ENCODE data around the gene MPIG6B.

The MPIG6B gene

GRCh38 chr6:31720196-31720770 is 2.9 kb upstream of the MPIG6B start:
- Histone ChIP-seq H3K4me3 (ENCODE audit: low read depth in 1 of 2, low read length in 2 of 2) (no peak overlapping the region), H3K4me1 (ENCODE audit: control insufficient read depth in 1 of 2, insufficient read depth in 2 of 2, low read length in 2 of 2) (peaks cover 11 to 23% of the 10 kb centered on the region in 2 donors), H3K9me3 (ENCODE audit: control insufficient read depth in 1 of 2, low read length in 2 of 2) (no peaks in the 10 kb centered on the region), H3K9ac (ENCODE audit: low read depth in 1 of 2, low read length in 2 of 2) (no peak overlapping the region), H3K27ac (ENCODE audit: low read depth, low read length) (no peak overlapping the region), H3K36me3 (ENCODE audit: control insufficient read depth in 1 of 2, insufficient read depth in 2 of 2, low read length in 2 of 2) (no peaks in the 10 kb centered on the region), H3K27me3 (ENCODE audit: control insufficient read depth in 1 of 2, insufficient read depth in 2 of 2, low read length in 2 of 2) (no peaks in the 10 kb centered on the region)

GRCh38 chr6:31721351-31722020 is 1.7 kb upstream of the MPIG6B start, which contains the start of gene LY6G6C:
LY6G6C (minus strand) TSS chr6:31721746; CDS start chr6:31721679, 67 bp downstream.
- Histone ChIP-seq H3K9me3 (ENCODE audit: control insufficient read depth in 1 of 2, low read length in 2 of 2) (no peaks in the 10 kb centered on the region), H3K36me3 (ENCODE audit: control insufficient read depth in 1 of 2, insufficient read depth in 2 of 2, low read length in 2 of 2) (peaks cover 0 to 9% of the 10 kb centered on the region in 2 donors), H3K4me1 (ENCODE audit: control insufficient read depth in 1 of 2, insufficient read depth in 2 of 2, low read length in 2 of 2) (peaks cover 16 to 23% of the 10 kb centered on the region in 2 donors), H3K4me3 (ENCODE audit: low read depth in 1 of 2, low read length in 2 of 2) (no peak within 1 kb of the TSS), H3K9ac (ENCODE audit: low read depth in 1 of 2, low read length in 2 of 2) (no peak within 1 kb of the TSS), H3K27ac (ENCODE audit: low read depth, low read length) (no peak within 1 kb of the TSS), H3K27me3 (ENCODE audit: control insufficient read depth in 1 of 2, insufficient read depth in 2 of 2, low read length in 2 of 2) (no peaks in the 10 kb centered on the region)

GRCh38 chr6:31722173-31722572 is 1.0 kb upstream of the MPIG6B start:
- H3K27me3 ChIP-seq (ENCODE audit: control insufficient read depth in 1 of 2, insufficient read depth in 2 of 2, low read length in 2 of 2) = no peaks in the 10 kb centered on the region
- H3K9me3 ChIP-seq (ENCODE audit: control insufficient read depth in 1 of 2, low read length in 2 of 2) = no peaks in the 10 kb centered on the region
- peaks cover 20 to 29% of the 10 kb centered on the region in 2 donors for H3K4me1 ChIP-seq (ENCODE audit: control insufficient read depth in 1 of 2, insufficient read depth in 2 of 2, low read length in 2 of 2)
- peaks cover 0 to 15% of the 10 kb centered on the region in 2 donors for H3K36me3 ChIP-seq (ENCODE audit: control insufficient read depth in 1 of 2, insufficient read depth in 2 of 2, low read length in 2 of 2)
- H3K27ac ChIP-seq (ENCODE audit: low read depth, low read length) = no peak overlapping the region
- no peak overlapping the region for H3K4me3 ChIP-seq (ENCODE audit: low read depth in 1 of 2, low read length in 2 of 2)
- no peak overlapping the region for H3K9ac ChIP-seq (ENCODE audit: low read depth in 1 of 2, low read length in 2 of 2)

DNA sequence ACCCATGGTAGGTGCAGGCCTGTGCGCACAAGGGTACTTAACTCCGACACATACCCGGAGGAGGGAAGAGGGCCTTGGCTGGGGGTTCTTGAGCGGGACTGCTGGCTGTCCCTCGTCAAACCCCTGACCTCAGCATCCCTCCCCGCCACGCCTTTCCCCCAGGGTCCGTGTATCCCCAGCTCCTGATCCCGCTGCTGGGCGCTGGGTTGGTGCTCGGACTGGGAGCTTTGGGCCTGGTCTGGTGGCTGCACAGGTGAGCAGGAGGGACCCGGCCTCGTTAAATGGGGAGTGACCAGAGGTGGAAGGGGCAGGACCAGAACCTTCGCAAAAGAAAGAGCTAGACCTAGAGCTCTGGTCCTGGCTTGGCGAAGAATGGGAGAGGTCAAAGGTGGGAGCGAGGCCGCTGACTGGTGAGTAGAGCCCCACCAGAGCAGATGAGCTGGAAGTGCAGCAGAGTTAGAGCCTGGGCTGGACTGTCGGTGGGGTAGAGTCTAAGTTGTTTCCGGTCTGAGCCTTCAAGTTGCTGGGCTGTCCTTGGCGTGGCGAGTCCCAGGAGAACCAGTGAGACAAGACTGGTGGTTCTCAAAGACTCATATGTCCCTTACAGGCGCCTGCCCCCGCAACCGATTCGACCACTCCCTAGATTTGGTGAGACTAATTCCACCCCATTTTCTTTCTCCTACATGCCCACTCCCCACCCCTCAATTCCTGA is 963 bp downstream of the MPIG6B start:
- no peak overlapping the region for H3K4me3 ChIP-seq (ENCODE audit: low read depth in 1 of 2, low read length in 2 of 2)
- H3K27ac ChIP-seq (ENCODE audit: low read depth, low read length) = no peak overlapping the region
- H3K27me3 ChIP-seq (ENCODE audit: control insufficient read depth in 1 of 2, insufficient read depth in 2 of 2, low read length in 2 of 2) = no peaks in the 10 kb centered on the region

DNA sequence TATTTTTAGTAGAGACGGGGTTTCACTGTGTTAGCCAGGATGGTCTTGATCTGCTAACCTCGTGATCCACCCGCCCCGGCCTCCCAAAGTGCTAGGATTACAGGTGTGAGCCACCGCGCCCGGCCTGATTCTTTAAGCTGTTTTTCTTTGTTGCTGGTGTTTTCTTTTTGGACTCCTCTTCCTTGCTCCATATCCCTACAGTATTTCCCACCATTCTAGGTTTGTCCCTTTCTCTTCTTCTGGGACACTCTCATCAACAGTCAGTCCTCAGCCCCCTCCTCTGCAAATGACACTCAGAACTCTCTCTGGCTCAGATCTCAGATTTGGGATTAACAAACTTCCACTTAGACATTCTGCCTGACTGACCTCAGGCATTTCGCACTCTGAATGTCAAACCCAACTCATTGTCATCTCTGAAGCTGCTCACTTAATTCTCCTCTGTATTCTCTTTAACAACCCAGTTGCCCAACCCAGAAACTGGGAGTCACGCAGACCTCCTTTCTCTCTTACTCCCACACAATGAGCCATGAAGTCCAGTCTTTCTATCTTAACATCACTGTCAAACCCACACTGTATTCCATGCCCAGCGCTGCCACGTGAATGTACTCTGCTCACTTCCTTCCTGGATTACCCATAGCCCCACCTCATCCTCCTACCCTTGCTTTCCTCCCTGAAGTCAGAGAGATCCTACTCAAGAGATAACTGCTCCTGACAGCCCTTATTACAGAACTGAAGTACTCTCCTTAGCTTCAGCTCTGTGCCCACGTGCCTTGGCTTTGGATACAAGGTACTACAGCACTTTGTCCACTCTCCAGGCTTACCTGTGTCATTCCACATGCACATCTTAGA is 2.6 kb downstream of the MPIG6B start:
- Histone ChIP-seq H3K9me3 (ENCODE audit: control insufficient read depth in 1 of 2, low read length in 2 of 2) (no peaks in the 10 kb centered on the region), H3K4me3 (ENCODE audit: low read depth in 1 of 2, low read length in 2 of 2) (no peak overlapping the region), H3K27ac (ENCODE audit: low read depth, low read length) (no peak overlapping the region), H3K4me1 (ENCODE audit: control insufficient read depth in 1 of 2, insufficient read depth in 2 of 2, low read length in 2 of 2) (peaks cover 31% of the 10 kb centered on the region in 2 donors), H3K27me3 (ENCODE audit: control insufficient read depth in 1 of 2, insufficient read depth in 2 of 2, low read length in 2 of 2) (no peaks in the 10 kb centered on the region), H3K36me3 (ENCODE audit: control insufficient read depth in 1 of 2, insufficient read depth in 2 of 2, low read length in 2 of 2) (peaks cover 4 to 24% of the 10 kb centered on the region in 2 donors), H3K9ac (ENCODE audit: low read depth in 1 of 2, low read length in 2 of 2) (no peak overlapping the region)

More for the DNA sequence above, 963 bp downstream of the MPIG6B start:
- peaks cover 3 to 21% of the 10 kb centered on the region in 2 donors for H3K36me3 ChIP-seq (ENCODE audit: control insufficient read depth in 1 of 2, insufficient read depth in 2 of 2, low read length in 2 of 2)
- H3K9ac ChIP-seq (ENCODE audit: low read depth in 1 of 2, low read length in 2 of 2) = no peak overlapping the region
- H3K4me1 ChIP-seq (ENCODE audit: control insufficient read depth in 1 of 2, insufficient read depth in 2 of 2, low read length in 2 of 2) = peaks cover 27 to 30% of the 10 kb centered on the region in 2 donors
- H3K9me3 ChIP-seq (ENCODE audit: control insufficient read depth in 1 of 2, low read length in 2 of 2) = no peaks in the 10 kb centered on the region

DNA sequence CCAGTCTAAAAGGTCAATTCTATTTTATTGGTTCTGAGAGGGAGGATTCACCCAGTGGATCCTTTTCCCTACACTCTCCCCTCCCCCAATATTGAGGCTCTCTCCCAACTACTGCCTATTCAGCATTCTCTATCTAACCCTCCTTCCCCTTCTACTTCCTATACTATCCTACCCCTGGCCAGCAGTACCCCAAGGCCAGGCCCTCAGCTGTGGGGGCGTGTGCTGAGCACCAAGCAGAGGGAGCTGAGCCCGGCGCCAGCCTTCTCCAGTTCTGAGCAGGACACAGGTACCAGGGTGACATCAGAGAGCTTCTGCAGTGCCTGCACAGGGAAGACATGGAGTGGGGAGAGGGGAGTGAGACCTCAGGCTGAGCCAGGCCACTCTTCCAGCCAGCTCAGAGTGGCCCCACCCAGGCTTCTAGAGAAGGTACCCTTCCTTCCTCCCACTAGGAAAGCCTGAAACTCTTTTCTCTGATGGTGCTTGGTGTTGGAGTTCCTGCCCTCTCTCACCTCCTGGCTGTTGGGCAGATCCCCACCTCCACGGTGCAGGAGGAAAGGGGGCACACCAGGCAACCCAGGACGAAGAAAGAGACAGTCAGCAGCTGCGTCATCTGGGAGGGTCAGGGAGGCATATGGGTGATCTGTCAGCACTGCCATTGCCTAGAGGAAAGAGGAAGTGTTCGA is 4.0 kb downstream of the MPIG6B start:
- Histone ChIP-seq H3K27ac (ENCODE audit: low read depth, low read length) (peak overlapping the region; percentile 17), H3K27me3 (ENCODE audit: control insufficient read depth in 1 of 2, insufficient read depth in 2 of 2, low read length in 2 of 2) (no peaks in the 10 kb centered on the region), H3K4me3 (ENCODE audit: low read depth in 1 of 2, low read length in 2 of 2) (no peak overlapping the region), H3K9me3 (ENCODE audit: control insufficient read depth in 1 of 2, low read length in 2 of 2) (no peaks in the 10 kb centered on the region), H3K4me1 (ENCODE audit: control insufficient read depth in 1 of 2, insufficient read depth in 2 of 2, low read length in 2 of 2) (peaks cover 35 to 37% of the 10 kb centered on the region in 2 donors), H3K9ac (ENCODE audit: low read depth in 1 of 2, low read length in 2 of 2) (peak overlapping the region in 1 of 2 donors; percentile 10), H3K36me3 (ENCODE audit: control insufficient read depth in 1 of 2, insufficient read depth in 2 of 2, low read length in 2 of 2) (peaks cover 15 to 38% of the 10 kb centered on the region in 2 donors)

DNA sequence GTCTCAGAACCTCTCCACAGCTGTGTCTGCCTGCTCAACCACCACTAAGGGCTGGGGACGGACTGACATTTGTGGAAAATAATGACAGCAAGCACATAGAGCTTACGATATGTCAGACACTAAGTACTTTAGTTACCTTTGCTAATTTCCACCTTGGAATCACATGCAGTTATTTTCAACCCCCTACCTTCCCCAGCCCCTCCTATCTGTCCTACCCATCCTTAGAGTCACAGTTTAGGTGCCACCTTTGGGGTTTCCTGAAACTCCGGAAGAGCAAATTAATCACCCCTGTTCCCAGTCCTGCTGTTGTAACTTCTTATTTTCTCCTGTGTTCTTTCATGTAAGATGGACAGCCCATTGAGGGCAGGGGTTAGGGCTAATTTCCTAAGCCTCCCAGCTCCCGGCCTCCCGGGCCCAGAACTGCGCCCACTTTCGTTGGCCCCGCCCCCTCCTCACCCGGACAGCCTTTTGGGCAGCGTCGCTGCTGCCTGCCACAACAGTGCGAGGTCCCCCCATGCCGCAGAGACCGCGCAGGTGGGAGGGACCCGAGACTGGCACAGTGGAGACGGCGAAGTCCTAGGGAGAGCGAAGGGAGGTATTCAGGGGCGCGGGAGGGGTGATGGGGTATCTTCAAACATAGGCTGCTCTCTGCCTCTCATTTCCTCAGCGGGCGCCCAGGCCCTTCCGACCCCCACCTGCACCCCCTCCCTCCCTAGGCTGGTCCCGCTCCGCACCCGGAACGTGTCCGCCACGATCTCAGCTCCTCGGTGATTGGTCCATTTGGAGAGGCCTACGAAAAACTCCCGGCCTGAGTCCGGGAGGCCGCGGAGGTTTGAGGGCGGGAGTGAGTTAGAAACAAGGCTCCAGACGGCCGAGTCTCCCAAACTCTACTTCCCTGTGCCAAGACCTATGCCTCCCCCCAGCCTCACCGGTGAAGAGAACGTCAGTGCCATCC is 4.8 kb downstream of the MPIG6B start:
- no peak overlapping the region for H3K27ac ChIP-seq (ENCODE audit: low read depth, low read length)
- peak overlapping the region; percentile 81 to 84 for H3K4me3 ChIP-seq (ENCODE audit: low read depth in 1 of 2, low read length in 2 of 2)
- peaks cover 35 to 37% of the 10 kb centered on the region in 2 donors for H3K4me1 ChIP-seq (ENCODE audit: control insufficient read depth in 1 of 2, insufficient read depth in 2 of 2, low read length in 2 of 2)
- H3K9me3 ChIP-seq (ENCODE audit: control insufficient read depth in 1 of 2, low read length in 2 of 2) = no peaks in the 10 kb centered on the region
- peaks cover 17 to 42% of the 10 kb centered on the region in 2 donors for H3K36me3 ChIP-seq (ENCODE audit: control insufficient read depth in 1 of 2, insufficient read depth in 2 of 2, low read length in 2 of 2)
- peak overlapping the region in 1 of 2 donors; percentile 96 for H3K9ac ChIP-seq (ENCODE audit: low read depth in 1 of 2, low read length in 2 of 2)
- no peaks in the 10 kb centered on the region for H3K27me3 ChIP-seq (ENCODE audit: control insufficient read depth in 1 of 2, insufficient read depth in 2 of 2, low read length in 2 of 2)

DNA sequence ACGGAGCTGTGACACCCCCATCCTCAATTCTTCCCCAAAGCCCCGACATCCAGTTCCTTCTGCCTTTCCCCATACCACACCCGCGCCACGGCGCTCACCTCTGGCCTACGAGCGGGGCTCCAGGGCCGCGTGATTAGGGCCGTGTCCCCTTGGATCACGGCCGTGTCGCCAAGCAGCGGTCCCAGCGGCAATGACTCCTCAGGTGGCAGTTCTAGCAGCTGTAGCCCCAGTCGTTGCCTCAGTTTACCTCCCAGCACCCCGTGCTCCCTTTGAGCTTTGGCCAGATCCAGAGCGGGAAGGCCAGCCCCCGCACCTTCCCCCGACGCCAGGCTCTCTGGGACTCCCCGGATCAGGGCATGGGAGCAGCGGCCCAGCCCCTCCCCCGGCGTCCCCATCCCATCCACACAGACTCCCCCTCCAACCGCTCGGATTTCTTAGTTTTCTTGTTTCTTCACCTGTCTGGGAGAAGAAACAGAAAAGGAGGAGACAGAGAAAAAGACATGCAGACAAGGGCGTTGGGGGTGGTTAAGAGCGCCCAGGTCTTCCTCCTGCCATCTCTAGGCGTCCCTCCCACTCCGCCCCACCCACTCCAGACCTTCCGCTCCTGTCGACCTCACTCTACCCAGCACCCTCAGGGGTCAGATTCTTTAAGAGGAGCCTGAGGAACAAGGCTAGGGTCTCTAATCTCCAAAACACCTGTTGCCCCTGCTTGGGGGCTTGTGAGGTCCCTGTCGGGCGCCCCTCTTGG is 5.8 kb downstream of the MPIG6B start, which contains the start of gene DDAH2:
DDAH2 (minus strand) TSS at position 533 of the 748 bp plus-strand sequence; CDS start at position 395, 138 bp downstream.
- no peaks in the 10 kb centered on the region for H3K9me3 ChIP-seq (ENCODE audit: control insufficient read depth in 1 of 2, low read length in 2 of 2)
- H3K4me1 ChIP-seq (ENCODE audit: control insufficient read depth in 1 of 2, insufficient read depth in 2 of 2, low read length in 2 of 2) = peaks cover 44 to 46% of the 10 kb centered on the region in 2 donors
- no peaks in the 10 kb centered on the region for H3K27me3 ChIP-seq (ENCODE audit: control insufficient read depth in 1 of 2, insufficient read depth in 2 of 2, low read length in 2 of 2)
- peak within 1 kb of the TSS; percentile 96 for H3K27ac ChIP-seq (ENCODE audit: low read depth, low read length)
- H3K9ac ChIP-seq (ENCODE audit: low read depth in 1 of 2, low read length in 2 of 2) = peak within 1 kb of the TSS; percentile 70 to 96
- H3K4me3 ChIP-seq (ENCODE audit: low read depth in 1 of 2, low read length in 2 of 2) = peak within 1 kb of the TSS; percentile 81 to 84
- H3K36me3 ChIP-seq (ENCODE audit: control insufficient read depth in 1 of 2, insufficient read depth in 2 of 2, low read length in 2 of 2) = peaks cover 26 to 52% of the 10 kb centered on the region in 2 donors

Measured in duodenal mucosa (tissue), 2 donors.